GM13977 (cell line): ENCODE data around the gene FXYD2.

Experiments
- DNase-seq: peaks from one replicate; pipeline ENCODE4 v3.0.0; 2012; ENCODE audit warnings: low spot score
- in situ Hi-C: fragments of 300-500 bp; cut with MboI; formaldehyde crosslinking; loops from one replicate; pipeline ENCODE4 v1.12.0; 2022; ENCODE audit warnings: low sequenced_read_pairs, low pct_unique_long_range_greater_than_20kb, mixed read lengths, inconsistent platforms; ENCODE audit not compliant: unreplicated experiment
- TF ChIP-seq, protein P1 (sequence below): IDR thresholded peaks from 2 replicates; pipeline ENCODE4 v1.5.1; 2012; ENCODE audit warnings: mild to moderate bottlenecking, control low read depth; ENCODE audit not compliant: insufficient read depth; ENCODE audit errors: extremely low read depth, missing control alignments

The FXYD2 gene

DNA sequence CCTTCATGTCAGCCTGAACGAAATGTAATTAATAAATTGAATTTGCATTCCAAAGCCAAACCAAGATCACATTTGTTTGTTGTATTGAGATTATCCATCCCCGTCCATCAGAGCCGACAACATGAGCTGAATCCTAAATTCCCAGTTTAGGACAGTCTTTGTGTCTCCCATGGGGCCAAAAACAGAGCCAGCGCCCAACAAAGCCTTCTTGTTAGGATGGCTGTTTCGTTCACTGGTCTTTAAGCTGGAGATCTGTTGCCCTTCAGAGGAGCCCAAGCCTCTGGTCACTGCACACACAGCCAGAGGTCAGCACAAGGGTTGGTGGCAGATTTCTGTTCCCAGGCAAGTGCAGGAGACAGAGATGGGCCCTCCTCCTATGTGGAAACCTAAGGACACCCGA lies 53.3 kb downstream of the FXYD2 start:
- no peak for DNase-seq
- in situ Hi-C loops = no loop called here
- TF ChIP-seq, protein P1, sequence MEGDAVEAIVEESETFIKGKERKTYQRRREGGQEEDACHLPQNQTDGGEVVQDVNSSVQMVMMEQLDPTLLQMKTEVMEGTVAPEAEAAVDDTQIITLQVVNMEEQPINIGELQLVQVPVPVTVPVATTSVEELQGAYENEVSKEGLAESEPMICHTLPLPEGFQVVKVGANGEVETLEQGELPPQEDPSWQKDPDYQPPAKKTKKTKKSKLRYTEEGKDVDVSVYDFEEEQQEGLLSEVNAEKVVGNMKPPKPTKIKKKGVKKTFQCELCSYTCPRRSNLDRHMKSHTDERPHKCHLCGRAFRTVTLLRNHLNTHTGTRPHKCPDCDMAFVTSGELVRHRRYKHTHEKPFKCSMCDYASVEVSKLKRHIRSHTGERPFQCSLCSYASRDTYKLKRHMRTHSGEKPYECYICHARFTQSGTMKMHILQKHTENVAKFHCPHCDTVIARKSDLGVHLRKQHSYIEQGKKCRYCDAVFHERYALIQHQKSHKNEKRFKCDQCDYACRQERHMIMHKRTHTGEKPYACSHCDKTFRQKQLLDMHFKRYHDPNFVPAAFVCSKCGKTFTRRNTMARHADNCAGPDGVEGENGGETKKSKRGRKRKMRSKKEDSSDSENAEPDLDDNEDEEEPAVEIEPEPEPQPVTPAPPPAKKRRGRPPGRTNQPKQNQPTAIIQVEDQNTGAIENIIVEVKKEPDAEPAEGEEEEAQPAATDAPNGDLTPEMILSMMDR = no peak

DNA sequence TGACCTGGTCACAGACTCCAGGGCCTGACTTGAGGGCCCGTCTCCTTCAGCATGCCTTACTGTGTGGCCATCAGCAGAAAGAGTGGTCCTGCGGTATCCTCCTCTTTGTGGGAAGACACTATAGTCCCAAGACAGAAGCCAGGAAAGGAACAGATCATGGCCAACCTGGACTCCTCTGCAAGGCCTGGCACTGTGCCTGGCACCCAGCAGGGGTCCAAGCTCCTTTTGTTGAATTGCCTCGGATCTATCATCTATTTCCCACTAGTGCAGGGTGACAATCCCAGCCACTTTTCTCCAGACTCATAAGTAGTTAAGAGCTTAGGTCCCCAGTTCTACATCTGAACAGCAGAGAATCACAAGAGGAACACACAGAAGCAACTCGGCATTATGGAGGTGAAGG lies 54.5 kb downstream of the FXYD2 start:
- in situ Hi-C loops = no loop called here
- TF ChIP-seq, protein P1 = no peak
- DNase-seq = no peak
